Measurements from ENCODE around the gene DSG2.
"Not testable (repeated sequence)": the region's sequence is repeated elsewhere in the genome, so short reads cannot be mapped to it uniquely, and the experiment has no call there.

Gene DSG2

GRCh38 chr18:31506024-31506742 lies 8.2 kb downstream of the DSG2 start:
- Histone ChIP-seq H3K9ac (ENCODE audit: low read length) (no peak overlapping the region), H4K20me1 (ENCODE audit: low read depth, low read length) (no peaks in the 10 kb centered on the region), H3K9me2 (replicated peaks; ENCODE audit: insufficient read depth, low read length) (no peaks in the 10 kb centered on the region), H3K36me3 (ENCODE audit: low read length) (no peaks in the 10 kb centered on the region), H3K9me3 (ENCODE audit: insufficient read depth, low read length) (no peaks in the 10 kb centered on the region), H3K27ac (ENCODE audit: low read depth, low read length) (no peak overlapping the region), H3K27me3 (ENCODE audit: low read length) (no peaks in the 10 kb centered on the region), H3F3A (ENCODE audit: insufficient read depth) (no peaks in the 10 kb centered on the region), H2AFZ (ENCODE audit: low read depth, low read length, severe bottlenecking) (no peak overlapping the region), H3K79me2 (ENCODE audit: insufficient read depth, low read length) (no peaks in the 10 kb centered on the region), H3K4me3 (ENCODE audit: insufficient read depth, low read length, poor library complexity, severe bottlenecking) (no peak overlapping the region), H3K4me2 (ENCODE audit: low read depth, low read length, poor library complexity, severe bottlenecking) (no peak overlapping the region)
- TF ChIP-seq EZH2phosphoT487 (conservative IDR thresholded peaks at IDR 0.05; ENCODE audit: low read length) (no peak), CTCF (IDR thresholded peaks at IDR 0.05; ENCODE audit: insufficient read depth, low read length, poor library complexity, severe bottlenecking) (no peak)

- not testable (repeated sequence) for H3K27ac ChIP-seq (ENCODE audit: low read depth, low read length); H3K9me3 ChIP-seq (ENCODE audit: insufficient read depth, low read length); H4K20me1 ChIP-seq (ENCODE audit: low read depth, low read length); H3K27me3 ChIP-seq (ENCODE audit: low read length); H3K79me2 ChIP-seq (ENCODE audit: insufficient read depth, low read length); H3F3A ChIP-seq (ENCODE audit: insufficient read depth); H3K4me3 ChIP-seq (ENCODE audit: insufficient read depth, low read length, poor library complexity, severe bottlenecking); H3K4me2 ChIP-seq (ENCODE audit: low read depth, low read length, poor library complexity, severe bottlenecking); H3K9me2 ChIP-seq (replicated peaks; ENCODE audit: insufficient read depth, low read length); H3K36me3 ChIP-seq (ENCODE audit: low read length); H2AFZ ChIP-seq (ENCODE audit: low read depth, low read length, severe bottlenecking); H3K9ac ChIP-seq (ENCODE audit: low read length)
These were observed 9.1 kb downstream of the DSG2 start for GRCh38 chr18:31507124-31507523.

- Histone ChIP-seq H3K27me3 (ENCODE audit: low read length) (no peaks in the 10 kb centered on the region), H3K4me2 (ENCODE audit: low read depth, low read length, poor library complexity, severe bottlenecking) (no peak overlapping the region), H3K79me2 (ENCODE audit: insufficient read depth, low read length) (no peaks in the 10 kb centered on the region), H4K20me1 (ENCODE audit: low read depth, low read length) (no peaks in the 10 kb centered on the region), H3F3A (ENCODE audit: insufficient read depth) (no peaks in the 10 kb centered on the region), H3K36me3 (ENCODE audit: low read length) (no peaks in the 10 kb centered on the region), H3K9me3 (ENCODE audit: insufficient read depth, low read length) (no peaks in the 10 kb centered on the region), H3K9me2 (replicated peaks; ENCODE audit: insufficient read depth, low read length) (no peaks in the 10 kb centered on the region), H2AFZ (ENCODE audit: low read depth, low read length, severe bottlenecking) (no peak overlapping the region), H3K27ac (ENCODE audit: low read depth, low read length) (no peak overlapping the region), H3K9ac (ENCODE audit: low read length) (no peak overlapping the region), H3K4me3 (ENCODE audit: insufficient read depth, low read length, poor library complexity, severe bottlenecking) (no peak overlapping the region)
- TF ChIP-seq CTCF (IDR thresholded peaks at IDR 0.05; ENCODE audit: insufficient read depth, low read length, poor library complexity, severe bottlenecking) (no peak), EZH2phosphoT487 (conservative IDR thresholded peaks at IDR 0.05; ENCODE audit: low read length) (no peak)
These were observed 10.8 kb downstream of the DSG2 start for GRCh38 chr18:31508781-31509180.

DNA sequence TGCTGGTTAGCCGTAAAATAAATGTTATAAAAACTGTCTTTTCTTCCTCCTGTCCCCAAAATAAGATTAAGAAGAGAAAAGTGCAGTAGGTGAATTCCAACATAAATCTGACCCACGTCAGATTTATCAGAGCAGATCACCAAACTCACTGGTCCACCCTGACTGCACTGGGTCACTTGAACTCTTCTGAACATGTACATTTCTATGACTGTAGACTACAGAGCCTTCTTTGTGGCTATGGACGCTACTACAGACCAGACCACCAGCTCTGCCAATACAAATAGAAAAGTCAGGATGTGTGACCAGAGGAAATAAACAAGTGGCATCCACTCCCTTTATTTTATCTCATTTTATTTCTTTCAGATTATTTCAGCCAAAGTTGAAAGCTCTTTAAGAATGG lies 11.6 kb downstream of the DSG2 start:
- no peaks in the 10 kb centered on the region for H3K9me3 ChIP-seq (ENCODE audit: insufficient read depth, low read length)
- no peaks in the 10 kb centered on the region for H4K20me1 ChIP-seq (ENCODE audit: low read depth, low read length)
- no peak overlapping the region for H3K4me2 ChIP-seq (ENCODE audit: low read depth, low read length, poor library complexity, severe bottlenecking)
- H3K36me3 ChIP-seq (ENCODE audit: low read length), result no peaks in the 10 kb centered on the region
- no peaks in the 10 kb centered on the region for H3K27me3 ChIP-seq (ENCODE audit: low read length)
- H3K9ac ChIP-seq (ENCODE audit: low read length), result no peak overlapping the region
- H3K27ac ChIP-seq (ENCODE audit: low read depth, low read length), result no peak overlapping the region
- H3K4me3 ChIP-seq (ENCODE audit: insufficient read depth, low read length, poor library complexity, severe bottlenecking), result no peak overlapping the region
- TF ChIP-seq CTCF (IDR thresholded peaks at IDR 0.05; ENCODE audit: insufficient read depth, low read length, poor library complexity, severe bottlenecking), result no peak
- TF ChIP-seq EZH2phosphoT487 (conservative IDR thresholded peaks at IDR 0.05; ENCODE audit: low read length), result no peak
- no peaks in the 10 kb centered on the region for H3K79me2 ChIP-seq (ENCODE audit: insufficient read depth, low read length)
- no peaks in the 10 kb centered on the region for H3F3A ChIP-seq (ENCODE audit: insufficient read depth)
- H2AFZ ChIP-seq (ENCODE audit: low read depth, low read length, severe bottlenecking), result no peak overlapping the region
- no peaks in the 10 kb centered on the region for H3K9me2 ChIP-seq (replicated peaks; ENCODE audit: insufficient read depth, low read length)
